Adipose tissue (tissue), 3 donors: ENCODE data around the gene GJB2. TPM values are rescaled to one million over a fixed set of nuclear protein-coding genes. Genes with fewer than 3 reads are reported as not detected.

Experiments
- H3K27ac ChIP-seq: one replicate; pipeline ENCODE4 v1.5.1; 2013; ENCODE audit warnings: low read depth, low read length
- WGBS, 3 donors: extraction: QIAGEN DNeasy Blood & Tissue Kit; methylation state at CpG; one replicate each; pipeline ENCODE4 v1.1.7; 2013; 5-methylcytosine and 5-hydroxymethylcytosine counted together
- polyA plus RNA-seq, 3 donors: library from polyadenylated mRNA; stranded (reverse); fragments of 200-250 nt; gene quantifications; one replicate each; pipeline ENCODE4 v1.2.3, GENCODE V29; 2013
- donor health status: healthy with polysubstance abuse.
- donor health status: Bipolar disorder and iron deficiency.
- donor health status: healthy.

GJB2 gene
- polyA plus RNA-seq, 3 donors, result 0.34 to 2.4 (median 0.83) TPM

DNA sequence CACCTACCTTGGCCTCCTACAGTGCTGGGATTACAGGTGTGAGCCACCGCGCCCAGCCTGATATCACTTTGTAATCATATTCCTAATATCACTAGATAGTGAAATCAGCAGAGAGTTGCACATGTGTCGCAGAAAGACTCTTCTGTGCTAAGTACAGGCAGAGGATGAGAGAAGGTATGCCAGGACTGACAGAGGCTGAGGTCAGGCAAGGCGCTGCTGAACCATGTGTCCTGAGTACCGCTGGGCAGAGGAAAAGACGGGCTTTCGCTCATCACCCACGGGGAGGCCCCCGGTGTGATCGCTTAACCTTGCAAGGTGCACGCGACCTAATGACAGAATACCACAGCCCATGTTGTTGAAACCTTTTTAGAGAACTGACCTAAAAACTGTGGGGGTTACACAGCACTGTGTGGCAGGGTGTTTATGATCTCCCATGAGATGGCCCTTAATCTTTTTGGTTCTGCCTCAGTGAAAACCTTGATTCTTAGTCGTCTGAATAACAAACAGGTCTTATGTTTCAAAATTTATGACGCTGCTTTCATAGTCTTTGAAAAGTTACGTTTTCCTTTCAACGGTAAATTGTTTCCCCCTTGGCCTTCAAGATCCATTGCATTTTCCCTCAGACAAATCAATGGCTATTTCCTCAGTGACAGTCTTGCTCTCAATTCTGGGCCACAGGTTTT is 44.1 kb downstream of the GJB2 start:
- 82 to 90% (median 86%) methylated on average over 16 of the region's 16 CpGs for WGBS, 3 donors
- H3K27ac ChIP-seq, result no peak overlapping the region

DNA sequence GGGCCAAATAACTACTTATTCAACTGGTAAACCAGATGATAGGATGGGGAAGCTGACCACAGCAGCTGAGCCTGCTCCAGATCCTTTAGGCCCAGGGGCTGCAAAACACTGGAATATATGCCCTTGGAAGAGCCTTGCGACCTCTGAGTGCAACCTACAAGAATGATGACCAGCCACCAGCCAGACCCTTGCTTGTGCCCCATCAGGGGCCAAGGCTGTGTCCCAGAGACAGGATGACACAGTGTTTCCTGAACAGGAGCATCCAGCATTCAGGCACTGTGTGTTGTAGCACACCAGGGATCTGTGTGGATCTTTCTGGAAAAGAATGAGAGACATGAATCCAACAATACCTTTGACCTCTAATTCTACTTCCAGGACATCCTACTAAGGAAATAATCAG is 46.4 kb downstream of the GJB2 start:
- 89 to 95% (median 92%) methylated on average over 1 of the region's 1 CpG for WGBS, 3 donors

DNA sequence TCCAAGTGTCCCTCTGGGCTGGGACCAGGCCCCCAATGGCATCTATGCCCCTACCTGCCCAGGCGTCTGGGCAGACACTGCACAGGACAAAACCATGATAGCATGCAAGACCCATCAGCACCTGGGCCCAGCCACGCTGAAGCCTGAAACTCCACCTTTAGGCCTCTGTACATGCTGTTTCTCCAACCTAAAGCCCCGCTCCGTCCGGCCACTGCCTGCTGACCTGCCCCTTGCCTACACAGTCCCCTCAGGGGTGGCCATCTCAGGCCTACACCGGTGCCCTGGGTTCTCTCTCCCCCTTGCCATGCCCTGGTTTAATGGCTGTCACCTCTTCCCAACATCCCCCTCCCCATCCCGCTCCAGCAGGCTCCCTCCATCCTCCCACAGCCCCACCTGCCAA is 47.2 kb downstream of the GJB2 start:
- WGBS, 3 donors, result 75 to 86% (median 78%) methylated on average over 7 of the region's 7 CpGs

More for the DNA sequence above, 46.4 kb downstream of the GJB2 start:
- no peak overlapping the region for H3K27ac ChIP-seq

DNA sequence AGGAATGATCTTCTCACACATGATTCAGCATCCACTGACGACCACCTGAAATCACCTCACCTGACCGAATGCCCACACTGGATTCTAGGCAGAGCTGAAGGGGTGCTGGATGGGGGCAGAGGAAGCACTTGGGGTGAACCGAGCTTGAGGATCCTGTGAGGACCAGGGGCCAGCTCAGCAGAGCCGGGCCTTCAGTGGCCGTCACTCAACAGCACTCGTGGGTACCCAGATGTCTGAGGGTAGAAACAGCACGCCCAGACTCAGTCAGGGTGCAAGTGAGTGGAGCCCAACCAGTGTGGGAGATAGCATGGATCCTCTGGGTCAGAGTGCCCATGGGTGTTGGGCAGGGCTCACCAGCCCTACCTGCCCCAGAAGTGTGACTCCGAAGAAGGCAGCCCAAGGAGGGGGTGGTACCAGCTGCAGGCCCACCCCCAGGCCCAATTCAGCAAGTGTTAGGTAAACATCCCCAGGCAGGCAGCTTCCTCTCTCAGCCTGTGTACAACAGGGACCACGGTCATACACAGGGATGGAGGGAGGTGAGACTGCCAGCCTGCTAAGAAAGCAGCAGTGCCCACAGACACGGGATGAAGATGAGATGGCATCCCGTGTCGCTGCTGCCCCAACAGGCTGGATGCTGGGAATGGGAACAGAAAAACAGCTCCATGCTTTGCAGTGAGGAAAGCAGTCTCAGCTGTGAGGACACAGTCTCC is 48.4 kb downstream of the GJB2 start:
- 69 to 87% (median 84%) methylated on average over 12 of the region's 12 CpGs for WGBS, 3 donors

More for the DNA sequence above, 47.2 kb downstream of the GJB2 start:
- no peak overlapping the region for H3K27ac ChIP-seq

DNA sequence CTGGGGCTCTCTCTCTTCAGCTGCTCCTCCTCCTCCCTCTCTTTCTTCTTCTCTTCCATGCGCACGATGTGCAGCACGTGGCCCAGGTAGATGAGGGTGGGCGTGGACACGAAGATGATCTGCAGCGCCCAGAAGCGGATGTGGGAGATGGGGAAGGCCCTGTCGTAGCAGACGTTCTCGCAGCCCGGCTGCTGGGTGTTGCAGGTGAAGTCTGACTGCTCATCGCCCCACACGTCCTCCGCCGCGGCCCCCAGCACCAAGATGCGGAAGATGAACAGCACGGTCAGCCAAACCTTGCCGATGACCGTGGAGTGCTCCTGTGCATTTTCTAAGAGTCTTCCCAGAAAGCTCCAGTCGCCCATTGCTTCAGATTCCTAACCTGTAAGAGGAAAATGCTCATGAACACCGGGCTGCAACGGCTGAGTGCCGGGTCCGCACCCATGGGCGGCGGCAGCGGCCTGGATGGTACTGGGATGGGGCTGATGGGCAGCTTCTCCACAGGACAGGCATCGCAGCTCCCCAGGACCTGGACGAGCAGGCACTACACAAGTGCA is 49.7 kb downstream of the GJB2 start:
- H3K27ac ChIP-seq, result no peak overlapping the region
- WGBS, 3 donors, result 84 to 88% (median 87%) methylated on average over 30 of the region's 30 CpGs

More for the DNA sequence above, 48.4 kb downstream of the GJB2 start:
- H3K27ac ChIP-seq, result no peak overlapping the region

DNA sequence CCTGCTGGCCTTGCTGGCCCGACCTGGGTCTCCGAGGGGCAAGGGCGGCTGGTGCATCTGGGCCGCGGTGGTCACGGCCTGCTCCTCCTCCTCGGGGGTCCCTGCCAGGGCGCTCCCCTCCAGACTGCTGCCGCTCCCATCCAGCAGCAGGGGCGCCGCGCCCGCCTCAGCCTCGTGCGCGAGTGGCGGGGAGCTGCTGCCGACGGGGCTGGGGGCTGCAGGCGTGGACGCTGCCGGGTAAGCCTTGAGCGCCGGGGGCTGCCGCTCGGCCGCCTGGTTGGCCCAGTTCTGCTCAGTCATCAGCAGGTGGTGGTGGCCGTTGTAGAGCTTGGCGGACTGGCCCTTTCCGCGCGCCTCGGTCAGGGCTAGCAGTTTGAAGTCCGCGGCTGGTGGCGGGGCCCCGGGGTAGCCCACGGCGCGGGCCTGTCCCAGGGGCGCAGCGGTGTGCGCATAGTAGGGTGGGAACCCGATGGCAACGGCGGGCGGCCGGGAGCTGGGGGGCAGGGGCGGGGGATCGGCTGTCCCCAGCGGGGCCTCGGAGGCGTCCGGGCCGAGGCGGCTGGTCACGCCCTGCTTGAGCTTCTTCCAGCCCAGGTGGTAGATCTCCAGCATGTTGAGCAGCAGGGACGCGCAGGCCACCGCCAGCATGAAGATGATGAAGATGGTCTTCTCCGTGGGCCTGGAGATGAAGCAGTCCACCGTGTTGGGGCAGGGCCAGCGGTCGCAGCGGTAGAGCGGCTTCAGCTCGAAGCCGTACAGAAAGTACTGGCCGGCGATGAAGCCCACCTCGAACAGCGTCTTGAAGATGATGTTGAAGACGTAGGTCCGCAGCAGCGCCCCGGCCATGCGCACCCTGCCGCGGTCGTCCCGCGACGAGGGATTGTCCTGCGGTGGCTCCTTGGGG is 50.5 kb downstream of the GJB2 start:
- 25 to 28% (median 26%) methylated on average over 79 to 84 of the region's 84 CpGs for WGBS, 3 donors

DNA sequence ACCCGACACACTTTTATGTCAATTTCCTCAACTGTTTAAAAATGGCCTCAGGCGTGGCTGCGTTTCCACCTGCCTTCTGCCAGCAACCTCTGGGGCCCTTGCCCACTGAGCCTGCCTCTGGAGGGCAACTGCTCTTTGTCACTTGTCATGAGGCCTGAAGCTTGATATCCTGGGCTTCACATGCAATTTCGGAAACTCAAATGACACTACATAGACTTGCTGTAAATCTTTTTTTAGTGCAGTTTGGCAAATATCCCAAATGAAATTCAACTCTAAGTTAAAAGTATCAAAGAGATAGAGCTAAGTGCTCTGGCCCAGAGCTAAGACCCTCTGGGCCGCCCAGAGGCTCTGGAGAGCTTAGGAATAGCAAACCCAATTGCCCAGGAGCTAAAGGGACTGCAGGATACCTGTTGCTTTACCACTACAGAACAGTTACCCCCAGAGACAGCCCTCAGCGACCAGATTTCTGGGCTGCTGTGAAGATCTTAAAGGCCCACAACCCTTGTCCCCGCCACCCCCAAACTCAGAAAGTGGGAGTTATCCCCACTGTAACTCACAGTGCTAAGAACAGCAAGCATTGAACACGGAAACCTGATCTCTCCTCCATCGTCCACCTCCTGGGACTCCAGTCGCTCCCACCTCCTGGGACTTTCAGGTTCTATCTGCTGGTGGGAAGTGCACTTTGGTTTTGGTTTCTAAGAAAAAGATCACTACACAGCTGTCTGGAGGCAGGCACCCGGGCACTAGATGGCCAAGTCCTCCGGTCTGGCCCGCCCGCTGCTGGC is 51.3 kb downstream of the GJB2 start:
- WGBS, 3 donors, result 60 to 73% (median 61%) methylated on average over 14 of the region's 14 CpGs
- H3K27ac ChIP-seq, result no peak overlapping the region

More for the DNA sequence above, 50.5 kb downstream of the GJB2 start:
- H3K27ac ChIP-seq, result no peak overlapping the region

DNA sequence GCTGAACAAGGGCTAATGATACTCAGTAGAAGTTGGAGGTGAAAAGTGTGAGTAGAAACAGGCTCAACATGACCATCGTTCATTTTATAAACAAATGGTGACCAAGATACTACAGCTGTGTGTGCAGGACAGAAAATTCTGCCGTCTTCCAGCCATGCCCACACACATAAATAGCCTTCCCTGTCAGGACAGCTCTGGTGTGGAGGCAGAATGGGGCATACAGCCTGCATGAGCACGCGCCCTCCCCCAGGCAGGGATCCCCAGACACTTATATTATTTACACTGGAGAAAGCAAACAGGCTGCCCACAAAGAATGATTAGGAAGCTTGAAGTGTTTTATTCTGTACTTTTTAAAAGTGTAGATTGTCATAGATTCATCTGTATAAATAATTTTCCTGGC is 52.3 kb downstream of the GJB2 start:
- WGBS, 3 donors, result 69 to 78% (median 71%) methylated on average over 4 of the region's 4 CpGs
- no peak overlapping the region for H3K27ac ChIP-seq

DNA sequence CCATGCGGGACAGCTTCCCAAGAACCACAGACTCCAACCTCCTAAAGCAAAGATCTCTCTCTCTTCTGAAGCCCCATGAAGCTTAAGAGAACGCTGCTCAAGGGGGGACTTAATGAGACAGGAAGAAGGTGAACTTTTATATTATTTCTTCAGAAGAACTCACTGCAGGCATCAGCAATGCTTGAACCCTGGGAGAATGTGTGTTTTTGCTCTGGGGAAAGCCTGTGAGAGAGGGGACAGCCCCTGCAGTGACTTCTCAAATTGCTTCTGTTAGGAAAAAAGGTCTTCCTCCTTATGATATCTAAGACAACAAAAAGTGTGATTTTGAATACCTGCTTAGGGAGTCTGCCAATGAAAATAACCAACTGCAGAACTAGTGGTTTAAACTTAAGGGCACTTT is 54.9 kb downstream of the GJB2 start:
- no peak overlapping the region for H3K27ac ChIP-seq
- WGBS, 3 donors, result 55 to 76% (median 58%) methylated on average over 2 of the region's 2 CpGs

Other genes starting within 250 kb of the GJB2 start
- 10 to 100 TPM in 2 of 3 donors, 1 to 10 TPM in 1; 8.7 to 18.2 (median 11.7) TPM for gene ZMYM2, start 234.2 kb downstream of the GJB2 start, polyA plus RNA-seq
- under 1 TPM in 2 of 3 donors, not detected in 1; 0.03 to 0.06 TPM for gene GJA3, start 31.9 kb downstream of the GJB2 start, polyA plus RNA-seq
- gene GJB6, start 39.4 kb upstream of the GJB2 start, polyA plus RNA-seq, result under 1 TPM in 2 of 3 donors, not detected in 1; 0.12 to 0.49 TPM